Transverse colon (tissue), 4 donors: ENCODE measurements around the gene LILRA6. TPM values are rescaled to one million over a fixed set of nuclear protein-coding genes. Genes with fewer than 3 reads are reported as not detected.
A peak's percentile ranks its signal among the peaks of the same experiment; 100 is the strongest.

Source experiments
- DNase-seq: peaks from one replicate; pipeline ENCODE4 v3.0.0-alpha.2; 2019
- H3K27ac ChIP-seq, 4 donors: fragments of 200-600 bp; sonication (generic); 2 replicates each; pipeline ENCODE4 v1.5.1; 2016 to 2018; ENCODE audit warnings: inconsistent platforms in 4 of 4
- H3K27me3 ChIP-seq: fragments of 200-600 bp; sonication (generic); 2 replicates; pipeline ENCODE4 v1.5.1; 2017; ENCODE audit warnings: inconsistent platforms
- H3K36me3 ChIP-seq, 4 donors: fragments of 200-600 bp; sonication (generic); 2 replicates each; pipeline ENCODE4 v1.5.1; 2017 to 2019; ENCODE audit warnings: inconsistent platforms in 4 of 4
- H3K4me1 ChIP-seq, 4 donors: fragments of 200-600 bp; sonication (generic); 2 replicates each; pipeline ENCODE4 v1.5.1; 2017 to 2020; ENCODE audit warnings: inconsistent platforms in 4 of 4
- H3K4me3 ChIP-seq, 4 donors: fragments of 200-600 bp; sonication (generic); 1 replicate in 1 of 4; 2 replicates in 3 of 4; pipeline versions ENCODE4 v1.5.1 to v1.6.1; 2017 to 2019; ENCODE audit warnings: inconsistent platforms in 4 of 4
- H3K9me3 ChIP-seq, 2 donors: fragments of 200-600 bp; sonication (generic); 2 replicates each; pipeline ENCODE4 v1.5.1; 2017 to 2019; ENCODE audit warnings: inconsistent platforms in 2 of 2
- CTCF ChIP-seq, 5 experiments: fragments of 200-600 bp in 3 of 5; fragments of 450-650 bp in 2 of 5; sonication (generic) in 3 of 5; IDR thresholded peaks; 1 replicate in 2 of 5; 2 replicates in 3 of 5; pipeline ENCODE4 v1.5.1; 2016 to 2017; ENCODE audit warnings: antibody characterized with exemption in 5 of 5, inconsistent platforms in 3 of 5, mild to moderate bottlenecking in 2 of 5, moderate library complexity in 1 of 5
- EP300 ChIP-seq: sonication (generic); formaldehyde crosslinking; IDR thresholded peaks from one replicate; pipeline ENCODE4 v1.6.1; 2017; ENCODE audit warnings: antibody characterized with exemption, low read depth
- POLR2A ChIP-seq: fragments of 450-650 bp; IDR thresholded peaks from one replicate; pipeline ENCODE4 v1.6.1; 2016; ENCODE audit warnings: antibody characterized with exemption, mild to moderate bottlenecking, moderate library complexity
- POLR2AphosphoS5 ChIP-seq, 3 donors: sonication (generic); formaldehyde crosslinking; IDR thresholded peaks; one replicate each; pipeline ENCODE4 v1.6.1; 2016; ENCODE audit warnings: antibody characterized with exemption in 3 of 3
- WGBS, 2 donors: methylation state at CpG; one replicate each; pipeline ENCODE4 v1.1.5; 2018; ENCODE audit warnings: low coverage in 1 of 2; 5-methylcytosine and 5-hydroxymethylcytosine counted together
- in situ Hi-C, 4 donors: fragments of 200-750 bp; cut with MboI; loops; one replicate each; pipeline versions ENCODE4 v1.15.0 to v1.15.1; 2017; ENCODE audit warnings: low sequenced_read_pairs in 3 of 4, low pct_ligation_motif_present in 1 of 4, low pct_unique_long_range_greater_than_20kb in 1 of 4
- intact Hi-C: fragments of 100-400 bp; cut with DNase I; formaldehyde crosslinking; loops from one replicate; pipeline ENCODE4 v1.15.1; 2023; ENCODE audit warnings: low total_unique reads
- total RNA-seq, 4 donors: library from RNA; depleted of rRNA; stranded (reverse); fragments of >200 nt; gene quantifications; one replicate each; pipeline ENCODE4 v1.1.0, GENCODE V29; 2016

LILRA6 gene
- total RNA-seq, 4 donors from 2014 or later = 0.79 to 1.4 (median 1.1) TPM; not detected in 1

- no peak for DNase-seq
- 25 to 77% methylated on average over 2 to 12 of the region's 12 CpGs for WGBS, 2 donors
- H3K27me3 ChIP-seq = no peaks in the 10 kb centered on the region
- in situ Hi-C loops (no loop called here), intact Hi-C loops (no loop called here)
- peak overlapping the region; percentile 84 to 90 (median 84) for H3K27ac ChIP-seq
- no peaks in the 10 kb centered on the region for H3K9me3 ChIP-seq
- peaks cover 0 to 16% (median 8%) of the 10 kb centered on the region in 4 donors for H3K36me3 ChIP-seq
- TF ChIP-seq EP300 (no peak), CTCF (IDR thresholded peaks at IDR 0.05) (peak in 1 of 5 experiments; percentile 29)
- H3K4me1 ChIP-seq = peaks cover 31 to 52% (median 39%) of the 10 kb centered on the region in 4 donors
- H3K4me3 ChIP-seq = no peak overlapping the region
Observed at GRCh38 chr19:54211235-54211634, 31.4 kb downstream of the LILRA6 start.

- peak; percentile 34 for TF ChIP-seq POLR2A
- TF ChIP-seq POLR2AphosphoS5 (IDR thresholded peaks at IDR 0.05) = peak; percentile 66 to 81 (median 78)
- no peak for TF ChIP-seq EP300
- TF ChIP-seq CTCF (IDR thresholded peaks at IDR 0.05) = no peak
- 26% methylated on average over 10 of the region's 10 CpGs; no CpG with 5 or more reads in 1 of the 2 donors for WGBS, 2 donors
- peaks cover 31 to 64% (median 45%) of the 10 kb centered on the region in 4 donors for H3K4me1 ChIP-seq
- in situ Hi-C loops (no loop called here), intact Hi-C loops (no loop called here)
- no peaks in the 10 kb centered on the region for H3K27me3 ChIP-seq
- no peak overlapping the region for H3K4me3 ChIP-seq
- H3K27ac ChIP-seq = peak overlapping the region; percentile 84 to 90 (median 84)
- no peaks in the 10 kb centered on the region for H3K9me3 ChIP-seq
- peaks cover 0 to 29% (median 12%) of the 10 kb centered on the region in 4 donors for H3K36me3 ChIP-seq
- peak; percentile 93 for DNase-seq
Observed at GRCh38 chr19:54209811-54210494, 32.6 kb downstream of the LILRA6 start.

- intact Hi-C loops (no loop called here), in situ Hi-C loops (no loop called here)
- no peak for TF ChIP-seq POLR2AphosphoS5 (IDR thresholded peaks at IDR 0.05)
- TF ChIP-seq EP300 = no peak
- TF ChIP-seq POLR2A = no peak
- TF ChIP-seq CTCF (IDR thresholded peaks at IDR 0.05) = no peak
- H3K36me3 ChIP-seq = peaks cover 0 to 35% (median 12%) of the 10 kb centered on the region in 4 donors
- H3K4me3 ChIP-seq = no peak overlapping the region
- H3K27me3 ChIP-seq = no peaks in the 10 kb centered on the region
- H3K4me1 ChIP-seq = peaks cover 31 to 72% (median 51%) of the 10 kb centered on the region in 4 donors
- peak overlapping the region; percentile 84 to 90 (median 84) for H3K27ac ChIP-seq
- H3K9me3 ChIP-seq = no peaks in the 10 kb centered on the region
- DNase-seq = peak; percentile 21
- WGBS, 2 donors = 62% methylated on average over 23 of the region's 24 CpGs; no CpG with 5 or more reads in 1 of the 2 donors
Observed at GRCh38 chr19:54209058-54209810, 33.4 kb downstream of the LILRA6 start.

GRCh38 chr19:54208784-54209057, 33.9 kb downstream of the LILRA6 start:
- peak overlapping the region; percentile 84 to 90 (median 84) for H3K27ac ChIP-seq
- in situ Hi-C loops (no loop called here), intact Hi-C loops (no loop called here)
- peaks cover 31 to 77% (median 54%) of the 10 kb centered on the region in 4 donors for H3K4me1 ChIP-seq
- H3K27me3 ChIP-seq = no peaks in the 10 kb centered on the region
- no peak overlapping the region for H3K4me3 ChIP-seq
- DNase-seq = no peak
- TF ChIP-seq POLR2AphosphoS5 (IDR thresholded peaks at IDR 0.05) = no peak
- no peak for TF ChIP-seq POLR2A
- TF ChIP-seq EP300 = no peak
- TF ChIP-seq CTCF (IDR thresholded peaks at IDR 0.05) = no peak
- WGBS, 2 donors = 66% methylated on average over 8 of the region's 8 CpGs; no CpG with 5 or more reads in 1 of the 2 donors
- H3K9me3 ChIP-seq = no peaks in the 10 kb centered on the region
- H3K36me3 ChIP-seq = peaks cover 0 to 40% (median 12%) of the 10 kb centered on the region in 4 donors
